PFSK-1 (cell line): ENCODE data around the gene HDAC4.

Experiments
- FOXP2 ChIP-seq: optimal IDR thresholded peaks from 2 replicates; pipeline ENCODE3; 2011; ENCODE audit warnings: borderline replicate concordance, control low read depth, inconsistent platforms; ENCODE audit not compliant: insufficient read depth; ENCODE audit errors: extremely low read length, extremely low read depth
- POLR2AphosphoS5 ChIP-seq: IDR thresholded peaks from 2 replicates; pipeline ENCODE4 v1.6.1; 2012; ENCODE audit warnings: low read depth, mild to moderate bottlenecking, control low read depth, low read length, moderate library complexity
- SIN3A ChIP-seq: IDR thresholded peaks from 2 replicates; pipeline ENCODE4 v1.6.1; 2012; ENCODE audit warnings: mild to moderate bottlenecking, low read length, moderate library complexity, borderline replicate concordance; ENCODE audit not compliant: insufficient read depth
- TAF1 ChIP-seq: IDR thresholded peaks from 2 replicates; pipeline ENCODE4 v1.6.1; 2012; ENCODE audit warnings: low read length, control low read depth, borderline replicate concordance; ENCODE audit not compliant: insufficient read depth
- TF ChIP-seq, protein P1 (sequence below), 2 experiments: IDR thresholded peaks; 2 replicates each; pipeline versions ENCODE4 v1.6.1 to v1.8.0; 2011 to 2012; ENCODE audit warnings: low read depth in 2 of 2, low read length in 2 of 2, control low read depth in 1 of 2, inconsistent platforms in 1 of 2, mild to moderate bottlenecking in 1 of 2, moderate library complexity in 1 of 2; ENCODE audit not compliant: insufficient read depth in 1 of 2

DNA sequence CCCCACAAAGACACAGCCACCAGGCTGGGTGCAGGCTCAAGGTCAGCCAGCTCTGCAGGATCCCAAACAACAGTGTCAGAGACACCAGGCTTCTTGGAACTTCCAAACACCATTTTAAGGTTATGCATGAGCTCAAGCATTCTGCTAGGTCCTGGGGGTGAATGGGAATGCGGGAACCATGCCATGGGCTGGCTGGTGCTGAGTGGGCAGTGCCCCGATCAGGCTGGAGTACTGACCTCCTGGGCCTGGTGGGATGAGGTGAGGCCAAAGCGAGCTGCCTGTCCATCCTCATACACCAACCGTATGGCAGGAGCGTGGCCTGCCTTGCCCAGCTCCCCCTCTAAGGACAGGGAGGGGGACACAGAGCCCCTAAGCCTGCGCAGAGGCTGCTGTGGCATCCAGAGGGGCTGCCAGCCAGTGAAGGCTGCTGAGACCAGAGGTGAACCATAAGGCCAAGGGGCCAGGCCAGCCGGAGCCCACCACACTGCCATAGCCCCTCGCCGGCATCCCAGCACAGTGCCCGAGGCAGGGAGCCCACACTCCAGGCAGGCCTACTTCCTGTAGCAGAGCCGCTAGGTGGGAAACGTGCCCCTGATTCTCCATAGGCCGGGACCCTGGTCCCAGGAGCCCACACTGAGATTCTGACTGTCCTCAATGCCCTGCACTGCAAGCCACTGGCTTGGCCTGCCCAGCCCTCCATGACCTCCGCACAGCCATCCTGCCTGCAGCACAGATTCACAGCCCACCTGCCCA lies 135.0 kb downstream of the HDAC4 start:
- TF ChIP-seq POLR2AphosphoS5 (no peak), SIN3A (no peak), TAF1 (no peak), FOXP2 (no peak)
- TF ChIP-seq, protein P1, sequence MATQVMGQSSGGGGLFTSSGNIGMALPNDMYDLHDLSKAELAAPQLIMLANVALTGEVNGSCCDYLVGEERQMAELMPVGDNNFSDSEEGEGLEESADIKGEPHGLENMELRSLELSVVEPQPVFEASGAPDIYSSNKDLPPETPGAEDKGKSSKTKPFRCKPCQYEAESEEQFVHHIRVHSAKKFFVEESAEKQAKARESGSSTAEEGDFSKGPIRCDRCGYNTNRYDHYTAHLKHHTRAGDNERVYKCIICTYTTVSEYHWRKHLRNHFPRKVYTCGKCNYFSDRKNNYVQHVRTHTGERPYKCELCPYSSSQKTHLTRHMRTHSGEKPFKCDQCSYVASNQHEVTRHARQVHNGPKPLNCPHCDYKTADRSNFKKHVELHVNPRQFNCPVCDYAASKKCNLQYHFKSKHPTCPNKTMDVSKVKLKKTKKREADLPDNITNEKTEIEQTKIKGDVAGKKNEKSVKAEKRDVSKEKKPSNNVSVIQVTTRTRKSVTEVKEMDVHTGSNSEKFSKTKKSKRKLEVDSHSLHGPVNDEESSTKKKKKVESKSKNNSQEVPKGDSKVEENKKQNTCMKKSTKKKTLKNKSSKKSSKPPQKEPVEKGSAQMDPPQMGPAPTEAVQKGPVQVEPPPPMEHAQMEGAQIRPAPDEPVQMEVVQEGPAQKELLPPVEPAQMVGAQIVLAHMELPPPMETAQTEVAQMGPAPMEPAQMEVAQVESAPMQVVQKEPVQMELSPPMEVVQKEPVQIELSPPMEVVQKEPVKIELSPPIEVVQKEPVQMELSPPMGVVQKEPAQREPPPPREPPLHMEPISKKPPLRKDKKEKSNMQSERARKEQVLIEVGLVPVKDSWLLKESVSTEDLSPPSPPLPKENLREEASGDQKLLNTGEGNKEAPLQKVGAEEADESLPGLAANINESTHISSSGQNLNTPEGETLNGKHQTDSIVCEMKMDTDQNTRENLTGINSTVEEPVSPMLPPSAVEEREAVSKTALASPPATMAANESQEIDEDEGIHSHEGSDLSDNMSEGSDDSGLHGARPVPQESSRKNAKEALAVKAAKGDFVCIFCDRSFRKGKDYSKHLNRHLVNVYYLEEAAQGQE (IDR thresholded peaks at IDR 0.05; ENCODE audit: insufficient read depth in 1 of 2, low read depth in 2 of 2, low read length in 2 of 2): no peak
